GM19351 (cell line): ENCODE results near the gene LIG1.

ENCODE experiments used
- ATAC-seq: cut with Tn5 transposase; IDR thresholded peaks from one replicate; pipeline ENCODE4 v1.9.1; 2021; ENCODE audit warnings: mild to moderate bottlenecking, moderate library complexity; ENCODE audit not compliant: unreplicated experiment

Gene LIG1

GRCh38 chr19:48169939-48170803, at the start of gene LIG1, which contains the start of gene ZSWIM9:
Gene LIG1 (minus strand): TSS chr19:48170344. CDS start chr19:48165566, 4,778 bp downstream.
Gene ZSWIM9 (plus strand): TSS chr19:48170680. CDS start chr19:48171803, 1,123 bp downstream.
- peak; percentile 79 for ATAC-seq

- ATAC-seq = no peak
Observed at GRCh38 chr19:48218997-48219396, 48.9 kb upstream of the LIG1 start.

GRCh38 chr19:48216933-48217332, 46.8 kb upstream of the LIG1 start:
- ATAC-seq = no peak

GRCh38 chr19:48213959-48214358, 43.8 kb upstream of the LIG1 start:
- ATAC-seq = no peak

- ATAC-seq = no peak
Observed at GRCh38 chr19:48210005-48210404, 39.9 kb upstream of the LIG1 start.

- no peak for ATAC-seq
Observed at GRCh38 chr19:48206397-48207093, 36.4 kb upstream of the LIG1 start.

- peak; percentile 97 for ATAC-seq
Observed at GRCh38 chr19:48203794-48204628, 33.9 kb upstream of the LIG1 start.

- no peak for ATAC-seq
Observed at GRCh38 chr19:48203222-48203793, 33.2 kb upstream of the LIG1 start.

- no peak for ATAC-seq
Observed at GRCh38 chr19:48196933-48197665, 27.0 kb upstream of the LIG1 start.

- no peak for ATAC-seq
Observed at GRCh38 chr19:48196321-48196763, 26.2 kb upstream of the LIG1 start.

- no peak for ATAC-seq
Observed at GRCh38 chr19:48194844-48195830, 25.0 kb upstream of the LIG1 start.

- ATAC-seq = no peak
Observed at GRCh38 chr19:48194041-48194843, 24.1 kb upstream of the LIG1 start.

GRCh38 chr19:48192750-48193149, 22.6 kb upstream of the LIG1 start:
- ATAC-seq = no peak

GRCh38 chr19:48190885-48191284, 20.7 kb upstream of the LIG1 start:
- ATAC-seq = no peak

GRCh38 chr19:48190288-48190884, 20.2 kb upstream of the LIG1 start:
- no peak for ATAC-seq

- no peak for ATAC-seq
Observed at GRCh38 chr19:48186541-48186991, 16.4 kb upstream of the LIG1 start.

- no peak for ATAC-seq
Observed at GRCh38 chr19:48186015-48186414, 15.9 kb upstream of the LIG1 start.

- no peak for ATAC-seq
Observed at GRCh38 chr19:48183356-48183755, 13.2 kb upstream of the LIG1 start.
